Erythroblast (primary cell): ENCODE data around the gene TMSB4X.
"Not testable (repeated sequence)": the region's sequence is repeated elsewhere in the genome, so short reads cannot be mapped to it uniquely, and the experiment has no call there.

Experiments used
- DNase-seq, 2 experiments: peaks; one replicate each; lab custom pipeline; 2025; lab: John Stamatoyannopoulos, UW
- GATA1 ChIP-seq: IDR thresholded peaks from 2 replicates; pipeline ENCODE4 v1.6.1; 2011; ENCODE audit warnings: low read depth, mild to moderate bottlenecking, control low read depth, low read length, moderate library complexity
- POLR2A ChIP-seq: IDR thresholded peaks from 2 replicates; pipeline ENCODE4 v1.6.1; 2011; ENCODE audit warnings: mild to moderate bottlenecking, low read length

TMSB4X gene

GRCh38 chrX:12949205-12949926 lies 25.5 kb upstream of the TMSB4X start:
- no peak for DNase-seq
- TF ChIP-seq GATA1: no peak
- no peak for TF ChIP-seq POLR2A

GRCh38 chrX:12949927-12950656 lies 24.8 kb upstream of the TMSB4X start:
- peak; percentile 84 to 89 for DNase-seq
- no peak for TF ChIP-seq GATA1
- TF ChIP-seq POLR2A: no peak

DNA sequence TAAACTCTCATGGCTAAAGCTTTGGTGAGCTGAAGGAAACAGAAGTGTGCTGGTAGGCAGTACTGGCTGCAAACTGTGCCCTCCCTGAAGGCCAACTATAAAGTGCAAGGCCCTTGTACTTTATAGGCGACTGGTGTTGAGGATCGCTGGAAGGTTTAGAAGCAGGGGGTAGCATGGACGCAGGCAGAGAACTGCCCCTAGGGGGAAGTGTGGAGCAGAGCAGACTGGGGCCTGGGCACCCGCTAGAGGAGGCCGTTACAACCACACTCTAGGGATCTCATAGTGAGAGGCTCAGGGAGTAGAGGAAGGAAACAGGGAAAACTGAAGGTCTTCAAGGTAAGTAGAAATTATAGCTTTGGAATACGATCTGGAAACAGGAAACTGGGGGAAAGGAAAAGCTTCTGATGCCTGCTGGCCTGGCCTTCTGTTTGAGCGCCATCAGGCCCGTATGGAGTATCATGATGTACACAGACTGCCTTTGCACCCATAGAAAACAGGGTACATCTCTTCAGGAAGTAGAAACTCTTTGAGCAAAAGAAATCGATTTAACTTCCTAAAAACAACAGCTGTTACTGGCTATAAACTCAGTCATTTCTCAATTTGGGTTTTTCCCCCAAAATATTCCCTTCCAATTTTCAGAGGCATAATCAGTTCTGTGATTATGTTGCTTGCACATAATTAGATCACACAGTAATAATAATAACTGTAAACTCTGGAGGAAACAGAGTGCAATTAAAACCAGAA lies 23.9 kb upstream of the TMSB4X start:
- peak; percentile 67 to 70 for DNase-seq
- TF ChIP-seq GATA1 (no peak), POLR2A (no peak)

- TF ChIP-seq POLR2A (no peak), GATA1 (no peak)
- DNase-seq: no peak
Measured at GRCh38 chrX:12951595-12951975, 23.3 kb upstream of the TMSB4X start.

DNA sequence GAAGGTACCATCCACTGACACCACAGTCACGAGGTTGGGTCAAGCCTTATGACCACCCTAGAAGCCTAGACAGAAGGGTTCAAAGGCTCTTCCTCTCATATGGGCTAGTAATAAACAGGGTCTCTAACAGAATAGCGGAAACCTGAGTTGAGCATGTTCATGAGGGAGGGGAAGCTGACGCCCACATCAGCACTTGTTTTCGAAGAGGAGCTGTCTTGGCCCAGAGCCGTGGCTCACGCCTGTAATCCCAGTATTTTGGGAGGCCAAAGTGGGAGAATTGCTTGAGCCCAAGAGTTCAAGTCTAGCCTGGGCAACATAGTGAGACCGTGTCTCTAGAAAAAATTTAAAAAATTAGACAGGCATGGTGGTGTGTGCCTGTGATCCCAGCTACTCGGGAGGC lies 21.5 kb upstream of the TMSB4X start:
- TF ChIP-seq POLR2A (no peak), GATA1 (no peak)
- no peak for DNase-seq

DNA sequence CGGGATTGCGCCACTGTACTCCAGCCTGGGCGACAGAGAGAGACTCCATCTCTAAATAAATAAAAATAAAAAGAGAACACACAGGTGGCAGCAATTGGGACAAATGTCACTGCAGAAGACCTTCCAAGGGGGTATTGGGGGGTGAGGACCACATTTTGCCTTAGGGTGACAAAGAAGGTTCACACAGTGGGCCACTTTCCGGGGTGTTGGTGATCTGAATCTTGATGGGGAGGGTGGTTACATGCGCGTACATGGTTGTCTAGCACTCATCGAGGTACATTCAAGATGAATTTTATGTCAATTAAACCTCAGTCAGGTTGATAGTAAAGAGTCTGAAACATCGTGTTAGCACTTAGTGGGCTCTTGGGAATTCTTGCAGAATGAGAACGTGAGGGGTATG lies 20.5 kb upstream of the TMSB4X start:
- DNase-seq: no peak
- TF ChIP-seq GATA1: no peak
- TF ChIP-seq POLR2A: no peak

DNA sequence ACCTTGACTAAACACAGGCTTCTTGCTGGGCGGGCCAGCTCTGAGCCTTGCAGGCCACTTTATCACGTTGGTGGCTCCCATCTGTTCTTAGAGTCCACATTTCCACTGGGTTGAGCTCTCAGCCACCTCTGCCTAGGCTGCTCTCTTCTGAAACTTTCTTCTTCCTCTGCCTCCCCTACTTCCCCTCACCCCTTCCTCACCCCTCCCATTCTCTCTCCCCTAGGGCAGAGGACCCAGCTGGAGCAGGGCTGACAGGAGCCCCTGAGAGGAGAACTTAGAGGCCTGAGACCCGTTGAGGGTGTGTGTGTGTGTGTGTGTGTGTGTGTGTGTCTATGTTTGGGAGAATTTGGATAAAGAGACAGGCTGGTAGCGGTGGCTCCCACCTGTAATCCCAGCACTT lies 19.9 kb upstream of the TMSB4X start:
- peak; percentile 18 to 26 for DNase-seq
- TF ChIP-seq POLR2A (no peak), GATA1 (no peak)

DNA sequence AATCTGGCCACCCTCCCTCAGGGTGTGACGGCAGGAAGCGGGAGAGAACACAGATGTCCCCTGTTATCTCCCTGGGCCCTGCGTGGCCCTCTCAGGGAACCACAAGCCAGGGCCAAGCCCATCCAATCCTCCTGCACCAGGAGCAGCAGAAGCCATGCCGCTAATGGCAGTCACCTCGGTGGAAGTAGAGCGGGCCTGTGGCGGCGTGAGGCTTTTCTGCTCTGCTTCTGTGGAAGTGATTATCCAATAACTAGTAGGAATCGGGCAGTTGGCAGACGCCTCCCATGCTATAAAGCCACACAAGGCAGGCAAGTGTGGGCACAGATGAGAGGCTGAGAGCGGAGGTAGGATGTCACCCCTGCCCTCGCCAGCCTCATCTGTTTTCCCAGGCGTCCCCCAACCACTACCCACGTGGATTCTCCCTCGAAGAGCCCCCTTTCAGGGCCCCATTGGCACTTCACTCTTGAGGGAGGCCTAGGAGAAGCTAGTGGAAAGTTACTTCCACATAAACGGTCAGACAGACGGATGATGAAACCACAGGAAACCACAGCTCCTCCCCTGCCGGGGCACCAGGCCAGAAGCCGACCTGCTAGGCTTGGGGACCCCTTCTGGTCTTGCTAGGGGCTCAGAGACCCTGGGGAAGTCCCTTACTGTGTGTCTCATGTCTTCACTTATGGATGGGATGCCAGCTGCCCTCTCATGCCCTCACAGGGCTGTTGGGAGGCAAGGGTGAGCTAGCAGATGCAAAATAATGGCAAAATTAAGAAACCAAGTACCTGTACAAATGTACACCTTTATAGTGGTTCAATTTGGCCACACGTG lies 18.8 kb upstream of the TMSB4X start:
- DNase-seq: peak; percentile 84 to 90
- TF ChIP-seq POLR2A (peak; percentile 55), GATA1 (no peak)

- peak; percentile 81 to 83 for DNase-seq
- TF ChIP-seq GATA1: no peak
- peak; percentile 45 for TF ChIP-seq POLR2A
Measured at GRCh38 chrX:12956704-12957534, 18.0 kb upstream of the TMSB4X start.

DNA sequence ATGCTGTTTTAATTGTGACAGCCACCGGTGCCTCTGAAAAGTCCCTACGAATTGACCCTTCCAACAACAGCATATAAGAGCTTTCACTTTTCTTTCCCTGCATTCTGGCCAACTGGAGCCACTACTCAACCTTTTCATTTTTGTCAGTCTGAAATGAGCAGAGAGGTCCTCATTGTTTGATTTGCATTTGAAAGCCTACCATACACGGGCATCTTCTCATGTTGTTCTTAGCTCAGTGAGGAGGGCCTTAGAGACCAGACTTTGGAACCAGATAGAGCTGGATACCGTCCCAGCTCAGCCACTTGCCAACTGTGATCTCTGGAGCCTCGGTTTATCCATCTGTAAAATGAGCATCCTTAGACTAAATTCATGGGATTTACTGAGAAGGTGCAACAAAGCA lies 16.9 kb upstream of the TMSB4X start:
- no peak for DNase-seq
- TF ChIP-seq POLR2A (no peak), GATA1 (no peak)

DNA sequence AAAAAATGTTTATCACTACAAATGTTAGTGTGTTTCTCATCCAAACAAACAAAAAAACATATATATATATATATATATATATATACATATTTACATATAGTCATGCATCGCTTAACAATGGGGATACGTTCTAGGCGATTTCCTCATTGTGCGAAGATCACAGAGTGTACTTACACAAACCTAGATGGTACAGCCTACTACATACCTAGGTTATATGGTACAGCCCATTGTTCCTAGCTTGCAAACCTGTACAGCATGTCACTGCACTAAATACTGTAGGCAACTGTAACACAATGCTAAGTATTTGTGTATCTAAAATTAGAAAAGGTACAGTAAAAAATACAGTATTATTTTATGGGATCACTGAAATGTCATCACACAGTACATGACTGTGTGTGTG lies 16.4 kb upstream of the TMSB4X start:
- no peak for TF ChIP-seq POLR2A
- no peak for TF ChIP-seq GATA1
- no peak for DNase-seq

DNA sequence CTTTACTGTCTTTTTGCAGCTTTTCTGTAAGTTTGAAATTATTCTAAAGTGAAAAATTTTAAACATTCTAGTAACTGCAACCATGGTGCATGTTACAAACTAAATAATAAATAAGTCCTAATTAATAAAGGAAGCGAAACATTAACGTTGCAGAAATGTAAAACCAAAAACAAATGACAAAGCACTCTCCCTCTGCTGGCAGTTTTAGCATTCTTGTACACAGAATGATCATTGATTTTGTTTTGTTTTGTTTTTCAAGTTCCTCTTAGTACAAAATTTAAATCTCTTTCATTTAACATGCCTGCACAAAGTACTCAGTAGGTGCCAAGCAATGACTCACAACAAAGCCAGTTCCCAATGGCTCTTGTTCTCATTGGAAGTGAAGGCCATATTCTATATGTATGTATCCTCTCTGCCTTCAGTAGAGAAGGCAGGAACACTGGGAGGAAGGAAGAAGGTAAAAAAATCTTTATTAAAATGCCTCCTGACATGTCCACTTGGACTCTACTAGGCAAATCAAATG lies 13.7 kb upstream of the TMSB4X start:
- TF ChIP-seq GATA1 (no peak), POLR2A (no peak)
- no peak for DNase-seq

DNA sequence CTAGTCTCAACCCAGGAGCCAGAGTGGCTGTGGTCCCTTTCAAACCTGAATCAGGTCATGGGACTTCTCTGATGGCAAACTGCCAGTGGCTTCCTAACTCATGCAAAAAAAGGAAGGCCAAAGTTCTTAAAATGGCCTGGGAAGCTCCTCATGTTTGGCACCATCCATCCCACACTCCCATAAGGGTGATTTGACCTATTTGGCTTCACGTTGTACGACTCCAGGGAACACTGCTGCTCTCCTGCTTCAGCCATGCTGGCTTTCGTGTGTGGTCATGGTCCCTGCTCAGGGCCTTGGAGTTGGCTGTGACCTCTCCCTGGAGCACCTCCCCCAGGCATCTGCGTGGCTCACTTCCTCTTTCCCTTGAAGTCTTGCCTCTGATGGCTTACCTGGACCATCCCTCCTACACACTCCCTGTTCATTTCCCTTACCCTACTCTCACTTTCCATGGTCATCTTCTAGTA lies 12.8 kb upstream of the TMSB4X start:
- DNase-seq: no peak

DNA sequence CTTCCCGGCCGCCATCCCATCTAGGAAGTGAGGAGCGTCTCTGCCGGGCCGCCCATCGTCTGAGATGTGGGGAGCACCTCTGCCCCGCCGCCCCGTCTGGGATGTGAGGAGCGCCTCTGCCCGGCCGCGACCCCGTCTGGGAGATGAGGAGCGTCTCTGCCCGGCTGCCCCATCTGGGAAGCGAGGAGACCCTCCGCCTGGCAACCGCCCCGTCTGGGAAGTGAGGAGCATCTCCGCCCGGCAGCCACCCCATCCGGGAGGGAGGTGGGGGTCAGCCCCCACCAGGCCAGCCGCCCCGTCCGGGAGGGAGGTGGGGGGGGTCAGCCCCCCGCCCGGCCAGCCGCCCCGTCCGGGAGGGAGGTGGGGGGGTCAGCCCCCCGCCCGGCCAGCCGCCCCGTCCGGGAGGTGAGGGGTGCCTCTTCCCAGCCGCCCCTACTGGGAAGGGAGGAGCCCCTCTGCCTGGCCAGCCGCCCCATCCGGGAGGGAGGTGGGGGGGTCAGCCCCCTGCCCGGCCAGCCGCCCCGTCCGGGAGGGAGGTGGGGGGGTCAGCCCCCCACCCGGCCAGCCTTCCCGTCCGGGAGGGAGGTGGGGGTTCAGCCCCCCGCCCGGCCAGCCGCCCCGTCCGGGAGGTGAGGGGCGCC lies 11.6 kb upstream of the TMSB4X start:
- not testable (repeated sequence) for DNase-seq

More for the DNA sequence above, 12.8 kb upstream of the TMSB4X start:
- TF ChIP-seq POLR2A (no peak), GATA1 (no peak)
